ENCODE data around the gene PACS1. TPM values are rescaled to one million over a fixed set of nuclear protein-coding genes. Genes with fewer than 3 reads are reported as not detected.

The PACS1 gene
- total RNA-seq, 1 experiment from 2014 or later = 91.8 TPM

GRCh38 chr11:66238786-66239413, 168.8 kb downstream of the PACS1 start:
- intact Hi-C loops (cut with micrococcal nuclease; ENCODE audit: unreplicated experiment) (no loop called here), in situ Hi-C loops (cut with HindIII; ENCODE audit: low pct_unique_long_range_greater_than_20kb, low sequenced_read_pairs) (no loop called here)
- Histone ChIP-seq H3K27me3 (ENCODE audit: control insufficient read depth, insufficient read depth, low read length) (no peaks in the 10 kb centered on the region), H3K36me3 (ENCODE audit: control insufficient read depth, insufficient read depth, low read length) (no peaks in the 10 kb centered on the region; the same call in 1 of the 2 replicates), H3K4me1 (ENCODE audit: control insufficient read depth, insufficient read depth, low read length) (no peaks in the 10 kb centered on the region), H3K9me3 (ENCODE audit: control insufficient read depth, insufficient read depth, low read depth, low read length) (no peaks in the 10 kb centered on the region), H3K27ac (ENCODE audit: low read length) (no peak overlapping the region), H3K4me3 (ENCODE audit: low read depth in 2 of 2, low read length in 2 of 2) (no peak overlapping the region)
- CTCF ChIA-PET = no interaction called here
- DNase-seq (ENCODE audit: low read depth, low spot score) (no peak), ATAC-seq (no peak)
- no peak for TF ChIP-seq TCF7L2 (IDR thresholded peaks at IDR 0.05; ENCODE audit: low read depth, low read length)
- no peak for TF ChIP-seq CTCF (IDR thresholded peaks at IDR 0.05)
- no peak for TF ChIP-seq SIN3A (IDR thresholded peaks at IDR 0.05; ENCODE audit: borderline replicate concordance, insufficient read depth, low read depth, low read length)
- TF ChIP-seq REST (IDR thresholded peaks at IDR 0.05; ENCODE audit: insufficient read depth in 1 of 2, low read depth in 2 of 2, low read length in 1 of 2) = no peak
- TF ChIP-seq POLR2AphosphoS5 (IDR thresholded peaks at IDR 0.05; ENCODE audit: low read depth, low read length) = no peak
- POLR2A ChIA-PET = no interaction called here
- no TSS peak for BruUV-seq (replicated peaks)

GRCh38 chr11:66239511-66239910, 169.4 kb downstream of the PACS1 start:
- no TSS peak for BruUV-seq (replicated peaks)
- Histone ChIP-seq H3K36me3 (ENCODE audit: control insufficient read depth, insufficient read depth, low read length) (no peaks in the 10 kb centered on the region; the same call in 1 of the 2 replicates), H3K27me3 (ENCODE audit: control insufficient read depth, insufficient read depth, low read length) (no peaks in the 10 kb centered on the region), H3K4me1 (ENCODE audit: control insufficient read depth, insufficient read depth, low read length) (no peaks in the 10 kb centered on the region), H3K27ac (ENCODE audit: low read length) (no peak overlapping the region), H3K4me3 (ENCODE audit: low read depth in 2 of 2, low read length in 2 of 2) (no peak overlapping the region), H3K9me3 (ENCODE audit: control insufficient read depth, insufficient read depth, low read depth, low read length) (no peaks in the 10 kb centered on the region)
- POLR2A ChIA-PET = no interaction called here
- in situ Hi-C loops (cut with HindIII; ENCODE audit: low pct_unique_long_range_greater_than_20kb, low sequenced_read_pairs) = no loop called here
- TF ChIP-seq TCF7L2 (IDR thresholded peaks at IDR 0.05; ENCODE audit: low read depth, low read length) = no peak
- no peak for TF ChIP-seq REST (IDR thresholded peaks at IDR 0.05; ENCODE audit: insufficient read depth in 1 of 2, low read depth in 2 of 2, low read length in 1 of 2)
- no peak for TF ChIP-seq POLR2AphosphoS5 (IDR thresholded peaks at IDR 0.05; ENCODE audit: low read depth, low read length)
- TF ChIP-seq SIN3A (IDR thresholded peaks at IDR 0.05; ENCODE audit: borderline replicate concordance, insufficient read depth, low read depth, low read length) = no peak
- TF ChIP-seq CTCF (IDR thresholded peaks at IDR 0.05) = no peak
- ATAC-seq = no peak
- intact Hi-C loops (cut with micrococcal nuclease; ENCODE audit: unreplicated experiment) = no loop called here
- CTCF ChIA-PET = no interaction called here
- DNase-seq (ENCODE audit: low read depth, low spot score) = no peak

All from Panc1 (cell line).